GM04504 (cell line): ENCODE data around the gene GRHL3.

ENCODE experiments used
- DNase-seq: peaks from one replicate; pipeline ENCODE4 v3.0.0-alpha.2; 2012; ENCODE audit warnings: low read depth

The GRHL3 gene

DNA sequence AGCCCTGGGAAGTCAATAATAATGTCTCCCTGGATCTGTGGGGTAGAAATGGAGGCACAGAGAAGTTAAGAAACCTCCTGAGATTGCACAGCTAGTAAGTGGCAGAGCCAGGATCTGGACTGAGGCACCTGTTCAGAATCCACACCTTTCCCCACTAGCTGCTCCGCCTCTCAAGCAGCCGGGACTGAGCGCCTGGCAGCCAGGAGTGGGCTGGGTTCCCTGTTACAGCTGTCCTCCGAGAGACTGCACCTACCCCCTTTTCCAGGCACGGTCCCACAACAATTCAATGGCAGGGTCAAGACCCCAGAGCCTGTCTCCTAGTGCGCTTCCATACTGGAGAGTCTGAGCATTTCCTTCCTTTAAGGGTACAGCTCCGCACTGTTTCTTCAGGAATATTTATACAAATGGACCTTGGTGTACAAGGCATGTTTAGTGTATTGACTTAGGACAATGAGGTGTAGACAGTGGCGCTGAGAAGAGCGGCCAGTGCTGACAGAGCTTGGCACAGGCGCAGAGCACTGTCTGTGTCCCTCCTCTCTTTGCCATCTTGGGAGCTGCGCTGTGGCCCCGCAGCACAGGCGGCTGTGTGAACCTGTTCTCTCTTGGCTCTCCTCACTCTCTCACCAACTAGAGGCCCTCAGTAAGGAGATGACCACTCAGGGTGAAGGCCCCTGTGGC lies 24.4 kb downstream of the GRHL3 start:
- DNase-seq: no peak

DNA sequence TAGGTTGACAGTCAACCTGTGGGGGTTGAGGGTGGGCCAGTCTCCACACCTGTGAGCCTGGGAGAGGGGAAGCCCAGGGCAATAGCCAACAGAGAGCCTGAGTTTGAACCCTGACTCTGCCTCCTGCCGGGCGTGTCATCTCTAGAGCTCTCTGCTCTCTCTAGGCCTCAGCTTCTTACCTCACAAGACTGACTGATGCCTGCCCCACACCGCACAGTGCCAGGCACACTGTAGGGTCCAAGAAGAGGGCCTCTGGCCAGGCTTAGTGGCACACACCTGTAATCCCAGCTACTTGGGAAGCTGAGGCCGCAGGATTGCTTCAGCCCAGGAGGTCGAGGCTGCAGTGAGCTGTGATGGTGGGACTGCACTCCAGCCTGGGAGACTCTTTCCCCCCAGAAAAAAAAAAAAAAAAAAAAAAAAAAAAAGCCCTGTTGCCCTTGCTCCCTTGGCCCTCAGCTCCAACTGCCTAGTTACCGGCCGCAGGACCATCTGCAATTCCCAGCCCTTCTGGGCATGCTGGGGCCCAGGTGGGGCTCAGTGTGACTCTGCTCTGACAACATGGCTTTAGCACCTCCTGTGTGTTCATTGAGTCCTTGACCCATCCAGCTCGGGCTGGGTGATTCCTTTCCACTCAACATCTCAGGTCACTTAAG lies 25.1 kb downstream of the GRHL3 start:
- no peak for DNase-seq

DNA sequence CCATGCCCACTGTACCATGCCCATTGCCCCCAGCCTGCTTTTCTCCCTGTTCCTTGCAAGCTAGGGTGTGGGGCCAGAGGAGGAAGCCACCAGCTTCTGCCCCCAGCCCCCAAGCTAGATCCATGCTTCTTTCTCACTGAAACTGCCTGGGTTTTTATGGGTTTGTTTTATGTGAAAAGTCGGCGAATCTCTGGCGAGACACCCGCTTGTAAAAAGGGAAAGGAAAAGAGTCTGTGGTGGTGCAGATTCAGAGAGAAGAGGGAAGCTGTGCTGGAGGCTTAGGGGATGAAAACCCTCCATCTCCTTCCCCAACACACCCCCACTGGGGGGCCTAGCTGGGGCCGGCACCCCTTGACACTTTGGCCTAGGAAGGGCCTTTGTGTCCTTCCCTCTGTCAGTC lies 26.2 kb downstream of the GRHL3 start:
- no peak for DNase-seq

DNA sequence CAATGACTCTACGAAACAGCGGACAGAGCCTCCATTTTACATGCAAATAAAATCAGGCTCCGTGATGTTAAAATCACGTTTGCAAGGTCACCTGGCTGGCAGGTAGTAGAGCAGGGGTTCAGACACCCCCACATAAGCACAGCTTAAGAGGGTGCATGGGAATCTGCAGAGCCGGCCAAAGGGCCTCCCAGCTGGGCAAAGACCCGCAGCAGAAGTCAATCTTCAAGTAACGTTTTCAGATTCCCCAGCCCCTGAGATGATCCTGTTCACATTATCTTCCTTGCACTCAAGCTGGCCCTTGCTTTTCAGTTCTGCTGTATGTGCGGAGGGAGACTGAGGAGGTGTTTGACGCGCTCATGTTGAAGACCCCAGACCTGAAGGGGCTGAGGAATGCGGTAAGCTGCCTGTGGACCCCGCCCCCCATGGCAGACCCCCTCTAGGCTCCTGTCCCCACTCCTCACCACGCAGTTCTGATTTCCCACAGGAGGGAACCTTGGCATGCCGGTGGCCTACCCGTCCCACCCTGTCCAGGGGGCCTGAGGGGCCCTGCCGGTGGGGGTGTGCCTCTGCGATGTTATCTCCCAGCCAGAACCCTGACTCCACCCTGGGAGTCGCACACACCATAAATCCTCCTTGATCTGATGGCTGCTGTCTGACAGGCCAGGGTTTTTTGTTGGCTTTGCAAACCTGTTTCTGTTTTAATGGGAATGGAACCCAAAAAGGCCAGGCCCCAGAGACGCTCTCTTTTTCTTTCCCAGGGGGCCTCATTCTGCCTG lies 28.2 kb downstream of the GRHL3 start:
- no peak for DNase-seq

DNA sequence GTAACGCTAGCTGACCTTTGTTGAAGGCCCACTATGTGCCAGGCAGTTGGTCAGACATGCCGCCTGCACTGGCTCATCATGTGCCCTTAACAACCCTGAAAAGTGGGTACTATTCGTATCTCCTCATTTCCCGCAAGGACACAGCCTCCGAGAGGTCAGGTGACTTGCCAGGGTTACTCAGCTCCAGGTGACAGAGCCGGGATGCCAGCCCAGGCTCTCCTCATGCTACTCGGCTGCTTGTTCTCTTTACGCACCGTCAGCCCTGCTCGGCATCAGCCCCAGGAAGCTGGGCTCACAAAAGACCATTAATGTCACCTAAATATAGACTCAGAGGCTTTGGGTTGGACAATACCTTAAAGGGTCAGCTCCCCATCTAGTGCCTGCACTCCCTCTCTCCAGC lies 29.0 kb downstream of the GRHL3 start:
- DNase-seq: no peak

GRCh38 chr1:24349891-24350290 lies 30.7 kb downstream of the GRHL3 start:
- no peak for DNase-seq

DNA sequence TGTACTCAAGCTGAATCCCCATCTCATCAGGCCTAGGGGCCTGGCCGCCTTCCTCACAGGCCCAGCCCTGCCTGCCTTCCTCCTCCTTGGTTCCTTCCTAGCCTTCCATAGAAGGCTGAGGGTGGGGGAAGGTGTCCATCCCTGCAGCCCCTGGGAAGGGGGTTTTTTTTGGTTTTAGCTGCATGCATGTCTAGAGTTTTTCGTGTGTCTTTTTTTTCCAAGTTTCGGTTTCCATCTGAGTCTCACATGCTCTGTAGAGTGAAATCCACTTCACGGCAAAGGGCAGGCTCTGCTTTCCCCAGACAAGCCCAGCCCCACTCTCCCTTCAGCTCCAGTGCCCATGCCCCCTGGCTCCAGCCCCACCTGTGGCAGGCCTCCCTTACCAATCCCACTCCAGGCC lies 32.1 kb downstream of the GRHL3 start:
- no peak for DNase-seq

DNA sequence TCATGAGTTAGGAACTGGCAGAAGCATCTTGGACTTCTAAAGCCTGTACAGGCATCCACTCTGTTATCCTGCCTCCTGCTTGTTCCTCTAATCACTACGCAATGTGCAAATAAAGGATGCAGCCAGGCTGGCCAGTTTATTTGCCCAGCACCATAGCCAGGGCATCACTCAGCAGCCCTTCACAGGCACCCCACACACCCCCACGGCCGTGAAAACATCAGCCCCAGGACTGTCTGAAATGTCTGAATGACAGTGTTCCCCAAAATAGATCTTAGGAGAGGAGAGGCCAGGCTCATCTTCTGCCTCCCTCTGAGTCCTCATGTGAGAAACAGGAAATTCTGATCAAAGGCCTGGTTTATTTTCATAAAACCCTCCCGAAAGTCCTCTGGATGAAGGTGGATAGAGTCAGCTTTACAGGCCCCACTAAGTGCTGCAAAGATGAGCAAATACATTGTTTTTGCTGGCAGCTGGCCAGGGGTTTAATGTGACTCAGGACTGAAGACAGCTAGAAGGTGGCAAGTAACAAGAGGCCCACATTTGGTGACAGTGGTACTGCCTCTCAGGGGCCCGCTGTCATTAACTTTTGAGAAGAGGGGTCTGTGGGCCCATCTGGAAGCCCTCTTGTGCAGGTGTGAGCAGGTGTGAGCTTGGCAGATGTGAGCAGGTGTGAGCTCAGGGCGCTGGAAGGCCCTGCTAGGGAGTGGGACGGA lies 32.9 kb downstream of the GRHL3 start:
- DNase-seq: no peak

- no peak for DNase-seq
These were observed 34.2 kb downstream of the GRHL3 start for GRCh38 chr1:24353292-24353891.

DNA sequence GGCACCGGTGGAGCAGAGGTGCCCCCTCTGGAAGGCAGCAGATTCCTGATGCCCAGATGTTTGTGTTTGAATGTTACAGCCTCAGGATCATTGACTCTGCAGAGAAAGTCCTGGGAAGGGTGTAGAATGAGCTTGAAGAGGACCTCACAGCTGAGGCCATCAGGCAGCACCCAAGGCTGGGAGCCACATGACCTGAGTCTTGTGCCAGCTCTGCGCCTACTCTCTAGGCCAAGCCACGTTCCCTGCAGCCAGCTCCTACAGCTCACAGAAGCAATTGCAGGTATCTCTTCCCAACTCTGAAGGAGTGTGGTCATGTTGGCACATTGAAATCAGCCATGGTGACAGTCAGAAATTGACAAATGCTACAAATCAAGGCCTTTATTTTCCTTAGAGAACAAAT lies 36.3 kb downstream of the GRHL3 start:
- DNase-seq: no peak

GRCh38 chr1:24357038-24357437 lies 37.9 kb downstream of the GRHL3 start:
- no peak for DNase-seq

DNA sequence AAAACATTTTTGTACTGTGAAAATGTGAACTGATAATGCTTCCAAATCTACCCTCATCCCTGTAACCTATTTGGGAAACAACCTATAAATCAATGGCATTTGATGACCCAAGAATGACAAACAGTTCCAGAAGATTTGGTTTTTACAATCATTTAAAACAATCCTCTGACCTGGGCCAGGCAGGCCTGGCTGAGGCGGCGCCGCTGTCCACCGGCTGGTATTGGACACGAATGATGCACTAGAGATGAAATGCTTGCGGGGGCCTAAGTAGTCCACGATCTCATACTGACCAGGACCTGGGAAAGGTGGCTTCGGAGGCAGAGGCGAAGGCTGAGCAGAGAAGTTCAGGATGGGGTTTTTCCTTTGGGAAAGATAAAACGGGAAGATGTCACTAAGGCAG lies 41.5 kb downstream of the GRHL3 start:
- DNase-seq: no peak

- no peak for DNase-seq
These were observed 42.7 kb downstream of the GRHL3 start for GRCh38 chr1:24361811-24362210.

- no peak for DNase-seq
These were observed 43.2 kb downstream of the GRHL3 start for GRCh38 chr1:24362396-24362795.

GRCh38 chr1:24362982-24363614 lies 43.9 kb downstream of the GRHL3 start:
- DNase-seq: peak; percentile 82

DNA sequence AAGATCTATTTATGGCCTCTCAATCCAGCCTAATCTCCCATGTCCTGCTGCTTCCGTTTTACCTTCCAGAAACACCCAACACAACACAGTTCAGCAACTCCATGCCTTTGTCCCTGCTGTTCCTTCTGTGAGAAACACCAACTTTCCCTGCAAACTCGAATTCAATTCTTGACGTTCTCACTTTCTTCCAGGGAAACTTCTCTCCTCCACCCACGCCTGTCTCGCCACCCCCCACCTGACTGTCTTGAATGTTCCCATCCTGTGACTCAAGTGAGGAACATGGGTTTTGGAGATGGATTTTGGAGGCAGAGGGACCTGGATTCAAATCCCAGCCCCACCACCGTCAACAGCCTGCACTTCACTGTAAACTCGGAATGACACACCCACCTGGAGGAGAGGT lies 44.8 kb downstream of the GRHL3 start:
- no peak for DNase-seq

GRCh38 chr1:24364605-24364974 lies 45.4 kb downstream of the GRHL3 start:
- no peak for DNase-seq

DNA sequence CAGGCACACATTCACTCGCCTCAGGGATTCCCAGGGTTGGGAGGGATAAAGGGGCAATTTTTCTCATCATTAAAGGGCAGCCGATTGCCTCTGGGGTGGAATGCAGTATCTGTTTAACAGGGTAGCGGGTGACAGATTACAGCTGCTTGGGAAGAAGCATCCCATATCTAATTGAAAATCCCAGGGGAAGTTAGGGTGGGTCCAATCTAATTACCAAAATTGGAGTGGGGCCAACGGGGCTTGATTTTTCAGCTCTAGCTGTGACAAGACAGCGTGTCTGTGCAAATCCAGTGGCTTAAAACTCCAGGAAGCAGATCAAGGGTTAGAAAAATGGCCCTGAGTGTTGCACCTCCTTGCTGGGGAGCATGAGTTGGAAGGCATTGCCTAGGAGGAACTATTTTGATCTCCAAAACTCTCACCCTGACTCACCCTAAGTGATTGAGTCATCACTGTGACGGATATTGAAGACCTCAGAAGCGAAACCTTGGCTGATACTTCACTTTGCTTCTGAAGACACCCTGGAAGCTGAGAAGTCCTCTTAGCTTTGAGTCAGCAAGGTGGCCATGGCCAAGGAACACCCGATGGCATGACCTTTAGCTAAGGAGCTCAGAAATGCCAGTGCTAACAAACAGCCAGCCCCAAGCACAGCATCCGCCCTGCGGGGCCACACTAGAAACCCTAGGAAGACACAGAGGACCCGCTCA lies 46.0 kb downstream of the GRHL3 start:
- DNase-seq: peak; percentile 73

DNA sequence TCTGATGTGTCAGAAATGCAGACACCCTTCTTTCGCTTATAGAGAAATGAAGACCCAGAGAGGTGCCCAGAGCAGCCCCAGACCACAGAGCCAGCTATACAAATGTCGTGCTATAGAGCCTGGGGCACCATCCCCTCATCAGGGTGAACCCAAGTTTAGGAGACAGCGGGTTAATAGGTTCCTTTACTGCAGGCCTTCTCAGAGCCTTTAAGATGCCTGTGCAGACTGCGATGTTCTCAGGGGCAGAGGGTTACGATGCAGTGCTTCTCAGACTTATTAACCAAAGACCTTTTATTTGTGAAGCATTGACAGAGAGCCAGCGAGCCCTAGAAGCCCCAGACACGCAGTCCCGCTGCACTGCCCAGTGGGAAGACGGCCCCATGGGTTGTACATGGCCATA lies 47.5 kb downstream of the GRHL3 start:
- DNase-seq: no peak

- DNase-seq: no peak
These were observed 50.0 kb downstream of the GRHL3 start for GRCh38 chr1:24369199-24369598.

DNA sequence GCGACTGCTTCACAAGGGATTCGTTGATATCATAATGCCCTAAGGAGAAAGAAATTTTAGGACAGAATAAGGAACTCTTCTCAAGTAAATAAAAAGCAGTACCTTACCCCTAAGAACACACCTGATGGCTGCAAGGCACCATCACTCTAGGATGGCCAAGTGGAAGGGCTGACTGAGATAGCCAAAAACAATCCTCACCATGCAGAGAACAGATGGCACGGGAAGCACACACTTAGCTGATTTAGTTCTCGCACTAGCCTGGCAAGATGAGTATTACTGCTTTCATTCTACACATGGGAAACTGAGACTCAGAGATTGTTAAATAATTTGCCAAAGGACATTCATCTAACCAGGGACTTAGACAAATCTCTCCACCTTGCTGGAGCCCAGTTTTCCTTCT lies 50.6 kb downstream of the GRHL3 start:
- DNase-seq: no peak
